Cardiac muscle cell (in vitro differentiated cells and primary cell): ENCODE results near the gene COL1A1. TPM values are rescaled to one million over a fixed set of nuclear protein-coding genes. Genes with fewer than 3 reads are reported as not detected.
A peak's percentile ranks its signal among the peaks of the same experiment; 100 is the strongest.

Experiments
- DNase-seq, 2 donors: peaks; one replicate each; pipeline versions ENCODE4 v3.0.0 to v3.0.0-alpha.2; 2010 to 2017; ENCODE audit warnings: low read depth in 1 of 2, low spot score in 1 of 2
- H3K27ac ChIP-seq: fragments of 200-600 bp; sonication (generic); 2 replicates; pipeline ENCODE4 v1.5.1; 2016
- H3K27me3 ChIP-seq: fragments of 200-600 bp; sonication (generic); 2 replicates; pipeline ENCODE4 v1.6.0; 2016; ENCODE audit warnings: control low read depth
- H3K36me3 ChIP-seq: fragments of 200-600 bp; sonication (generic); 2 replicates; pipeline ENCODE4 v1.5.1; 2016; ENCODE audit warnings: control low read depth
- H3K4me1 ChIP-seq: fragments of 200-600 bp; sonication (generic); 2 replicates; pipeline ENCODE4 v1.8.1; 2017; ENCODE audit warnings: low read depth, mild to moderate bottlenecking, mixed run types
- H3K4me3 ChIP-seq: fragments of 200-600 bp; sonication (generic); 2 replicates; pipeline ENCODE4 v1.5.1; 2016; ENCODE audit warnings: mild to moderate bottlenecking
- H3K9me3 ChIP-seq: fragments of 200-600 bp; sonication (generic); 2 replicates; pipeline ENCODE4 v1.5.1; 2017; ENCODE audit warnings: low read depth, mild to moderate bottlenecking, control low read depth
- CTCF ChIP-seq: IDR thresholded peaks from 2 replicates; pipeline ENCODE4 v1.5.1; 2012; ENCODE audit warnings: low read depth, mild to moderate bottlenecking, low read length
- polyA plus RNA-seq: library from polyadenylated mRNA; unstranded; fragments of >200 nt; fragmentation: Nextera tagmentation; extraction: Ambion mirVana; gene quantifications from 2 replicates; pipeline ENCODE4 v1.2.1, GENCODE V29; 2016
- total RNA-seq: library from RNA; depleted of rRNA; stranded (reverse); fragments of >200 nt; gene quantifications from 2 replicates; pipeline ENCODE4 v1.2.3, GENCODE V29; 2016

COL1A1 gene
- total and polyA plus RNA-seq, 2 experiments from 2014 or later: 127 to 261 TPM

- H3K27ac ChIP-seq: no peak overlapping the region
- peaks cover 11% of the 10 kb centered on the region for H3K4me1 ChIP-seq
- no peaks in the 10 kb centered on the region for H3K9me3 ChIP-seq
- H3K4me3 ChIP-seq: no peak overlapping the region
- H3K36me3 ChIP-seq: peaks cover 33% of the 10 kb centered on the region
- no peaks in the 10 kb centered on the region for H3K27me3 ChIP-seq
- no peak for TF ChIP-seq CTCF
- DNase-seq: peak in 1 of 2 donors; percentile 60
Observed at GRCh38 chr17:50185631-50186471, 15.6 kb downstream of the COL1A1 start.

- Histone ChIP-seq H3K27me3 (no peaks in the 10 kb centered on the region), H3K4me3 (no peak overlapping the region), H3K4me1 (peaks cover 11% of the 10 kb centered on the region), H3K36me3 (peaks cover 28% of the 10 kb centered on the region), H3K9me3 (no peaks in the 10 kb centered on the region), H3K27ac (no peak overlapping the region)
- DNase-seq: peak in 1 of 2 donors; percentile 64
- no peak for TF ChIP-seq CTCF
Observed at GRCh38 chr17:50184611-50185398, 16.6 kb downstream of the COL1A1 start.

GRCh38 chr17:50184064-50184463, 17.4 kb downstream of the COL1A1 start:
- Histone ChIP-seq H3K27ac (no peak overlapping the region), H3K27me3 (no peaks in the 10 kb centered on the region), H3K4me3 (no peak overlapping the region), H3K36me3 (peaks cover 21% of the 10 kb centered on the region), H3K4me1 (peaks cover 11% of the 10 kb centered on the region), H3K9me3 (no peaks in the 10 kb centered on the region)
- TF ChIP-seq CTCF: peak; percentile 30
- DNase-seq: peak; percentile 28 to 48

- Histone ChIP-seq H3K27ac (no peak overlapping the region), H3K27me3 (no peaks in the 10 kb centered on the region), H3K9me3 (no peaks in the 10 kb centered on the region), H3K36me3 (peaks cover 18% of the 10 kb centered on the region), H3K4me1 (peaks cover 12% of the 10 kb centered on the region), H3K4me3 (no peak overlapping the region)
- no peak for TF ChIP-seq CTCF
- DNase-seq: peak in 1 of 2 donors; percentile 53
Observed at GRCh38 chr17:50183421-50183994, 17.9 kb downstream of the COL1A1 start.

GRCh38 chr17:50182783-50183420, 18.5 kb downstream of the COL1A1 start:
- Histone ChIP-seq H3K36me3 (peaks cover 15% of the 10 kb centered on the region), H3K27ac (no peak overlapping the region), H3K4me1 (peaks cover 18% of the 10 kb centered on the region), H3K9me3 (no peaks in the 10 kb centered on the region), H3K27me3 (no peaks in the 10 kb centered on the region), H3K4me3 (no peak overlapping the region)
- peak in 1 of 2 donors; percentile 35 for DNase-seq
- no peak for TF ChIP-seq CTCF
